OCI-LY1 (cell line): ENCODE measurements around the gene VDR.

Experiments used
- H2AFZ ChIP-seq: fragments of 200-600 bp; sonication (generic), shearing (Covaris generic); 2 replicates; pipeline ENCODE4 v1.6.0; 2014; ENCODE audit warnings: antibody characterized with exemption, mild to moderate bottlenecking, low read length
- H3F3A ChIP-seq: fragments of 200-600 bp; sonication (generic), shearing (Covaris generic); 2 replicates; pipeline ENCODE4 v1.6.0; 2014; ENCODE audit warnings: mild to moderate bottlenecking, antibody characterized with exemption, low read length, moderate library complexity; ENCODE audit not compliant: insufficient read depth
- H3K27ac ChIP-seq: fragments of 200-600 bp; sonication (generic); 2 replicates; pipeline ENCODE4 v1.5.1; 2014; ENCODE audit warnings: low read length, mixed run types, mild to moderate bottlenecking, low read depth; ENCODE audit not compliant: poor library complexity, severe bottlenecking
- H3K27me3 ChIP-seq: fragments of 200-600 bp; sonication (generic); 2 replicates; pipeline ENCODE4 v1.6.0; 2014; ENCODE audit warnings: antibody characterized with exemption, mild to moderate bottlenecking, low read length, moderate library complexity; ENCODE audit not compliant: insufficient read depth
- H3K36me3 ChIP-seq: fragments of 200-600 bp; sonication (generic); 2 replicates; pipeline ENCODE4 v1.6.1; 2014; ENCODE audit warnings: mild to moderate bottlenecking, antibody characterized with exemption, low read length, moderate library complexity, mixed read lengths; ENCODE audit not compliant: insufficient read depth
- H3K4me1 ChIP-seq: fragments of 200-600 bp; sonication (generic); 2 replicates; pipeline ENCODE4 v1.5.1; 2014; ENCODE audit warnings: mild to moderate bottlenecking, low read length, moderate library complexity; ENCODE audit not compliant: insufficient read depth, severe bottlenecking
- H3K4me2 ChIP-seq: fragments of 200-600 bp; sonication (generic), shearing (Covaris generic); 2 replicates; pipeline ENCODE4 v1.6.1; 2014; ENCODE audit warnings: low read length
- H3K4me3 ChIP-seq: fragments of 200-600 bp; sonication (generic); 2 replicates; pipeline ENCODE4 v1.5.1; 2014; ENCODE audit warnings: low read length, low read depth, mild to moderate bottlenecking, mixed read lengths; ENCODE audit not compliant: poor library complexity, severe bottlenecking
- H3K79me2 ChIP-seq: fragments of 200-600 bp; shearing (Covaris generic); 2 replicates; pipeline ENCODE4 v1.6.1; 2016; ENCODE audit warnings: mixed run types, low read length, mixed read lengths; ENCODE audit not compliant: insufficient read depth
- H3K9ac ChIP-seq: fragments of 200-600 bp; sonication (generic), shearing (Covaris generic); 2 replicates; pipeline ENCODE4 v1.6.1; 2014; ENCODE audit warnings: mild to moderate bottlenecking, low read length, mixed read lengths
- H3K9me2 ChIP-seq: fragments of 200-600 bp; sonication (generic), shearing (Covaris generic); 2 replicates; pipeline ENCODE4 v1.6.1; 2014; ENCODE audit warnings: low read depth, mild to moderate bottlenecking, low read length, mixed read lengths
- H3K9me3 ChIP-seq: fragments of 200-600 bp; shearing (Covaris generic); 2 replicates; pipeline ENCODE4 v1.6.1; 2014; ENCODE audit warnings: low read length, mixed read lengths
- H4K20me1 ChIP-seq: fragments of 200-600 bp; sonication (generic), shearing (Covaris generic); 2 replicates; pipeline ENCODE4 v1.6.0; 2016; ENCODE audit warnings: mild to moderate bottlenecking, low read length; ENCODE audit not compliant: insufficient read depth
- CTCF ChIP-seq: fragments of 200-600 bp; sonication (generic), shearing (Covaris generic); IDR thresholded peaks from 2 replicates; pipeline ENCODE4 v1.5.1; 2017; ENCODE audit warnings: mild to moderate bottlenecking, antibody characterized with exemption, low read length, moderate library complexity, mixed read lengths
- EZH2 ChIP-seq: fragments of 200-600 bp; sonication (generic), shearing (Covaris generic); IDR thresholded peaks from 2 replicates; pipeline ENCODE4 v1.8.0; 2017; ENCODE audit warnings: borderline replicate concordance, mixed run types, mild to moderate bottlenecking, antibody characterized with exemption, low read length, moderate library complexity, mixed read lengths

The VDR gene

GRCh38 chr12:47800582-47800981 is 104.2 kb downstream of the VDR start:
- no peak overlapping the region for H3K27ac ChIP-seq

GRCh38 chr12:47799357-47799955 is 105.3 kb downstream of the VDR start:
- Histone ChIP-seq H3K9me3 (no peaks in the 10 kb centered on the region), H3K4me3 (no peak overlapping the region), H3K4me2 (no peak overlapping the region), H3K79me2 (no peaks in the 10 kb centered on the region), H3K4me1 (peaks cover 43% of the 10 kb centered on the region), H3K27me3 (no peaks in the 10 kb centered on the region), H4K20me1 (no peaks in the 10 kb centered on the region), H3K9ac (no peak overlapping the region), H2AFZ (no peak overlapping the region), H3K36me3 (peaks cover 55% of the 10 kb centered on the region), H3F3A (no peaks in the 10 kb centered on the region), H3K27ac (peak overlapping the region; percentile 34), H3K9me2 (no peaks in the 10 kb centered on the region)
- TF ChIP-seq EZH2 = no peak
- no peak for TF ChIP-seq CTCF

More at GRCh38 chr12:47800582-47800981, 104.2 kb downstream of the VDR start:
- TF ChIP-seq EZH2 (no peak), CTCF (no peak)
- Histone ChIP-seq H4K20me1 (no peaks in the 10 kb centered on the region), H2AFZ (no peak overlapping the region), H3K79me2 (0 out of 2 replicates have a peak, but pooled peaks cover 3% of the 10 kb centered on the region), H3K9me3 (no peaks in the 10 kb centered on the region), H3K27me3 (no peaks in the 10 kb centered on the region), H3K4me3 (no peak overlapping the region), H3K9ac (no peak overlapping the region), H3F3A (no peaks in the 10 kb centered on the region), H3K9me2 (no peaks in the 10 kb centered on the region), H3K36me3 (peaks cover 55% of the 10 kb centered on the region), H3K4me2 (no peak overlapping the region), H3K4me1 (peaks cover 54% of the 10 kb centered on the region)

- Histone ChIP-seq H3K9me3 (no peaks in the 10 kb centered on the region), H3K4me2 (no peak overlapping the region), H3K9ac (no peak overlapping the region), H4K20me1 (no peaks in the 10 kb centered on the region), H3K36me3 (peaks cover 56% of the 10 kb centered on the region), H3K79me2 (no peaks in the 10 kb centered on the region), H3K9me2 (no peaks in the 10 kb centered on the region), H3K4me3 (no peak overlapping the region), H3K4me1 (peaks cover 36% of the 10 kb centered on the region), H2AFZ (no peak overlapping the region), H3K27me3 (no peaks in the 10 kb centered on the region), H3K27ac (peak overlapping the region; percentile 6), H3F3A (no peaks in the 10 kb centered on the region)
- no peak for TF ChIP-seq CTCF
Observed at GRCh38 chr12:47798382-47798948, 106.3 kb downstream of the VDR start.
